GM18517 (cell line): ENCODE data around the gene NCF4.

Experiments used
- ATAC-seq: cut with Tn5 transposase; IDR thresholded peaks from one replicate; pipeline ENCODE4 v1.9.1; 2021; ENCODE audit warnings: mild to moderate bottlenecking, moderate library complexity; ENCODE audit not compliant: unreplicated experiment

Gene NCF4

GRCh38 chr22:36835903-36836302 lies 24.9 kb upstream of the NCF4 start:
- ATAC-seq, result no peak

- ATAC-seq, result no peak
Measured at GRCh38 chr22:36838119-36839030, 22.4 kb upstream of the NCF4 start.

- ATAC-seq, result no peak
Measured at GRCh38 chr22:36839356-36840073, 21.3 kb upstream of the NCF4 start.

- no peak for ATAC-seq
Measured at GRCh38 chr22:36840106-36840505, 20.7 kb upstream of the NCF4 start.

- no peak for ATAC-seq
Measured at GRCh38 chr22:36846271-36846670, 14.5 kb upstream of the NCF4 start.

GRCh38 chr22:36846949-36847348 lies 13.9 kb upstream of the NCF4 start:
- no peak for ATAC-seq

GRCh38 chr22:36850056-36850455 lies 10.8 kb upstream of the NCF4 start:
- no peak for ATAC-seq

GRCh38 chr22:36850682-36851081 lies 10.1 kb upstream of the NCF4 start:
- no peak for ATAC-seq

- ATAC-seq, result no peak
Measured at GRCh38 chr22:36852056-36852973, 8.5 kb upstream of the NCF4 start.

- no peak for ATAC-seq
Measured at GRCh38 chr22:36853407-36854099, 7.3 kb upstream of the NCF4 start.

- no peak for ATAC-seq
Measured at GRCh38 chr22:36855478-36855877, 5.3 kb upstream of the NCF4 start.

GRCh38 chr22:36856121-36856791 lies 4.5 kb upstream of the NCF4 start:
- no peak for ATAC-seq

GRCh38 chr22:36856792-36857135 lies 4.0 kb upstream of the NCF4 start:
- no peak for ATAC-seq

GRCh38 chr22:36858156-36858555 lies 2.6 kb upstream of the NCF4 start:
- no peak for ATAC-seq

- ATAC-seq, result no peak
Measured at GRCh38 chr22:36858966-36859365, 1.8 kb upstream of the NCF4 start.

- no peak for ATAC-seq
Measured at GRCh38 chr22:36860017-36860416, 789 bp upstream of the NCF4 start.

GRCh38 chr22:36860438-36860820 lies 377 bp upstream of the NCF4 start:
- no peak for ATAC-seq

GRCh38 chr22:36862251-36863242 lies 1.7 kb downstream of the NCF4 start:
- no peak for ATAC-seq

- ATAC-seq, result no peak
Measured at GRCh38 chr22:36863281-36863680, 2.5 kb downstream of the NCF4 start.
